ENCODE results near the gene MGST2.

MGST2 gene

DNA sequence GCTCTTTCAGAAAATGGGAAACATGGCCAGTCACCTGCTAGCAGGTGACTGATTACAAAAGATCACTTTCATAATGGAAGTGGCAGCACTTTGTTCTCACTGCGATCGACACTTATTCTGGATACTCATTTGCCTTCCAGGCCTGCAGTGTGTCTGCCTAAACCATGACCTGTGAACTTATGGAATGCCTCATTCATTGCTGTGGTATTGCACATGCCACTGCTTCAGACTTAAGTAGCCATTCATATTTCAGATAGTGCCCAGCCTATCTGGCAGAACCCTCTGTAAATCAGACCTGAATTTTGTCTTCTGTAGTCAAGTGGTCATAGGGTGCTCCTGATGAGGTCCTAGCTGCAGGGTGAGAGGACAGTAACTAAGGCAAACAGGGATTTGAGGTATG is 23.3 kb upstream of the MGST2 start:
- TF ChIP-seq TAF1 (IDR thresholded peaks at IDR 0.05; ENCODE audit: low read depth, low read length) (no peak), SPI1 (IDR thresholded peaks at IDR 0.05; ENCODE audit: low read depth, low read length) (no peak), PAX5 (IDR thresholded peaks at IDR 0.05; ENCODE audit: insufficient read depth, low read length, severe bottlenecking) (no peak), POU2F2 (IDR thresholded peaks at IDR 0.05; ENCODE audit: low read depth, low read length) (no peak), POLR2A (IDR thresholded peaks at IDR 0.05; ENCODE audit: low read depth, low read length) (no peak), POLR2AphosphoS5 (IDR thresholded peaks at IDR 0.05; ENCODE audit: low read depth, low read length) (no peak)
- no peak for FAIRE-seq
- DNase-seq (ENCODE audit: insufficient read length, low spot score): no peak

DNA sequence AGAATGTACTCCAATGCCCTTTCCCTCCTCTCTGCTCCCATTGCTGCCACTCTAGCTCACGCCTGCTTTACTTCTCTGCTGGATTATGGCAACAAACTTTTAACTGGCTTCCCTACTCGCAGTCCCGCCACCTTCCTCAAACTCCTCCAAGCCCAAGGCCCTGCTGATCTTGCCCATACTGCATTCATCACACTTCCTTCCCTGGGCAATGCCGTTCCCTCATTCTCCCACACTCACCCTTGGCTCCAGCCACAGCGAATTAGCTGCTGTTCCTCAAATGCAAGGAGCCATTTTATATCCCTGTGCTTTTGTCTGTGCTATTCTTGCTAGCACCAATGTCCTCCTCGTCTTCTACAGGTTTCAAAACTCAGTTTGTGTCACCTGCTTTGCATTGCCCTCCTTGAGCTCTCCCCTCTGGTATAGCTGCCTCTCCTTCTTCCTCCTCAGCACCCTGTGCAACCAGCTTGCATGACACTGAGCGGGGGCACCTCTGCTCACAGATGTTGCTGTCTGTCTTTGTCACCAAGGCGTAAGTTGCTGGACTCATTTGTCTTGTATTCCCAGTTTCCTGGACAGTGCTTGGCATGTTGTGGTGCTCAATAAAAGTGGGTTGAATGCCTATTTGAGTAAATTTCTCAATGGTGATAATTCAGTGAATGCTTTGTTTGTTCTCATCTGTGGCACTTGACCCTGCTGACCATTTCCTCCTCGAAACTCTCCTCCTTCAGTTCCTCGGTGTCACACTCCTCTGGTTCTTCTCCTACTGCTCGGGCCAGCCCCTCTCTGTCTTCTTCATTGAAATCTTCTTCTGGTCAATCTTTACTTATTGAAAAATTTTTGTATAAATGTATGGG is 22.4 kb upstream of the MGST2 start:
- TF ChIP-seq POLR2A (IDR thresholded peaks at IDR 0.05; ENCODE audit: low read depth, low read length) (no peak), TAF1 (IDR thresholded peaks at IDR 0.05; ENCODE audit: low read depth, low read length) (no peak), POLR2AphosphoS5 (IDR thresholded peaks at IDR 0.05; ENCODE audit: low read depth, low read length) (no peak), SPI1 (IDR thresholded peaks at IDR 0.05; ENCODE audit: low read depth, low read length) (no peak), PAX5 (IDR thresholded peaks at IDR 0.05; ENCODE audit: insufficient read depth, low read length, severe bottlenecking) (no peak), POU2F2 (IDR thresholded peaks at IDR 0.05; ENCODE audit: low read depth, low read length) (no peak)
- DNase-seq (ENCODE audit: insufficient read length, low spot score) (no peak), FAIRE-seq (no peak)

GRCh38 chr4:139645458-139645857 is 20.2 kb upstream of the MGST2 start:
- DNase-seq (ENCODE audit: insufficient read length, low spot score): no peak
- FAIRE-seq: no peak
- TF ChIP-seq PAX5 (IDR thresholded peaks at IDR 0.05; ENCODE audit: insufficient read depth, low read length, severe bottlenecking) (no peak), POU2F2 (IDR thresholded peaks at IDR 0.05; ENCODE audit: low read depth, low read length) (no peak), POLR2AphosphoS5 (IDR thresholded peaks at IDR 0.05; ENCODE audit: low read depth, low read length) (no peak), POLR2A (IDR thresholded peaks at IDR 0.05; ENCODE audit: low read depth, low read length) (no peak), TAF1 (IDR thresholded peaks at IDR 0.05; ENCODE audit: low read depth, low read length) (no peak)

- no peak for TF ChIP-seq SPI1 (IDR thresholded peaks at IDR 0.05; ENCODE audit: low read depth, low read length)
- no peak for TF ChIP-seq PAX5 (IDR thresholded peaks at IDR 0.05; ENCODE audit: insufficient read depth, low read length, severe bottlenecking)
- no peak for TF ChIP-seq TAF1 (IDR thresholded peaks at IDR 0.05; ENCODE audit: low read depth, low read length)
- no peak for TF ChIP-seq POU2F2 (IDR thresholded peaks at IDR 0.05; ENCODE audit: low read depth, low read length)
- TF ChIP-seq POLR2A (IDR thresholded peaks at IDR 0.05; ENCODE audit: low read depth, low read length): no peak
- no peak for TF ChIP-seq POLR2AphosphoS5 (IDR thresholded peaks at IDR 0.05; ENCODE audit: low read depth, low read length)
Measured at GRCh38 chr4:139647184-139647583, 18.4 kb upstream of the MGST2 start.

DNA sequence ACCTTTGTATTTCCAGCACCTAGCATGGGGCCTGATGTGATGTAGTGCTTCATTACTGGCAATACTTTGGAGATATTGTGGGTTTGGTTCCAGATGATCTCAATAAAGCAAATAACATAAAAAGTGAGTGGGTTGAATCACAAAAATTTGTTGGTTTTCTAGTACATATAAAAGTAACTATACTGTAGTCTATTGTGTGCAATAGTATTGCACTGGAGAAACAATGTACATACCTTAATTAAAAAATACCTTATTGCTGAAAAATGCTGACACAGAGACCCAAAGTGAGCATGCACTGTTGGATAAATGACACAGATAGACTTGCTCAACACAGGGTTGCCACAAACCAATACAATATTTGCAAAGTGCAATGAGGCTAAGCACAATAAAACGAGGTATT is 17.7 kb upstream of the MGST2 start:
- TF ChIP-seq POLR2AphosphoS5 (IDR thresholded peaks at IDR 0.05; ENCODE audit: low read depth, low read length) (no peak), PAX5 (IDR thresholded peaks at IDR 0.05; ENCODE audit: insufficient read depth, low read length, severe bottlenecking) (no peak), TAF1 (IDR thresholded peaks at IDR 0.05; ENCODE audit: low read depth, low read length) (no peak), SPI1 (IDR thresholded peaks at IDR 0.05; ENCODE audit: low read depth, low read length) (no peak), POU2F2 (IDR thresholded peaks at IDR 0.05; ENCODE audit: low read depth, low read length) (no peak), POLR2A (IDR thresholded peaks at IDR 0.05; ENCODE audit: low read depth, low read length) (no peak)
- FAIRE-seq (no peak), DNase-seq (ENCODE audit: insufficient read length, low spot score) (no peak)

More at GRCh38 chr4:139647184-139647583, 18.4 kb upstream of the MGST2 start:
- no peak for DNase-seq (ENCODE audit: insufficient read length, low spot score)
- FAIRE-seq: no peak

- DNase-seq (ENCODE audit: insufficient read length, low spot score): no peak
- TF ChIP-seq POU2F2 (IDR thresholded peaks at IDR 0.05; ENCODE audit: low read depth, low read length): no peak
- no peak for TF ChIP-seq POLR2A (IDR thresholded peaks at IDR 0.05; ENCODE audit: low read depth, low read length)
- no peak for TF ChIP-seq POLR2AphosphoS5 (IDR thresholded peaks at IDR 0.05; ENCODE audit: low read depth, low read length)
- TF ChIP-seq SPI1 (IDR thresholded peaks at IDR 0.05; ENCODE audit: low read depth, low read length): no peak
- no peak for TF ChIP-seq PAX5 (IDR thresholded peaks at IDR 0.05; ENCODE audit: insufficient read depth, low read length, severe bottlenecking)
- TF ChIP-seq TAF1 (IDR thresholded peaks at IDR 0.05; ENCODE audit: low read depth, low read length): no peak
- peak; percentile 88 for FAIRE-seq
Measured at GRCh38 chr4:139651282-139652194, 14.1 kb upstream of the MGST2 start.

- no peak for FAIRE-seq
- DNase-seq (ENCODE audit: insufficient read length, low spot score): no peak
- TF ChIP-seq POLR2AphosphoS5 (IDR thresholded peaks at IDR 0.05; ENCODE audit: low read depth, low read length) (no peak), TAF1 (IDR thresholded peaks at IDR 0.05; ENCODE audit: low read depth, low read length) (no peak), PAX5 (IDR thresholded peaks at IDR 0.05; ENCODE audit: insufficient read depth, low read length, severe bottlenecking) (no peak), POLR2A (IDR thresholded peaks at IDR 0.05; ENCODE audit: low read depth, low read length) (no peak), POU2F2 (IDR thresholded peaks at IDR 0.05; ENCODE audit: low read depth, low read length) (no peak), SPI1 (IDR thresholded peaks at IDR 0.05; ENCODE audit: low read depth, low read length) (no peak)
Measured at GRCh38 chr4:139654516-139654915, 11.1 kb upstream of the MGST2 start.

- TF ChIP-seq POLR2A (IDR thresholded peaks at IDR 0.05; ENCODE audit: low read depth, low read length): no peak
- FAIRE-seq (peak; percentile 28), DNase-seq (ENCODE audit: insufficient read length, low spot score) (no peak)
Measured at GRCh38 chr4:139655116-139655515, 10.5 kb upstream of the MGST2 start.
